Measurements from ENCODE around the gene XPR1. TPM values are rescaled to one million over a fixed set of nuclear protein-coding genes. Genes with fewer than 3 reads are reported as not detected.

XPR1 gene
- total and polyA plus RNA-seq, 2 donors (not counting 1 experiment from before 2014, with no cell fraction given), result 2.8 to 22.3 TPM

- Histone ChIP-seq H3K27ac (ENCODE audit: low read length in 2 of 2) (no peak overlapping the region), H3K9ac (ENCODE audit: low read length) (no peak overlapping the region), H3K4me2 (replicated peaks; ENCODE audit: low read depth, low read length, poor library complexity, severe bottlenecking) (no peak overlapping the region), H3K4me1 (ENCODE audit: control insufficient read depth in 2 of 2, insufficient read depth in 2 of 2, low read length in 2 of 2) (no peaks in the 10 kb centered on the region), H3K36me3 (replicated peaks in 1 of 2; ENCODE audit: control extremely low read depth in 1 of 2, control insufficient read depth in 1 of 2, extremely low read depth in 1 of 2, insufficient read depth in 2 of 2, low read length in 1 of 2) (no peaks in the 10 kb centered on the region), H2AFZ (ENCODE audit: insufficient read depth, low read depth, low read length, poor library complexity, severe bottlenecking) (no peak overlapping the region), H3K4me3 (ENCODE audit: control extremely low read depth in 1 of 5, extremely low read depth in 1 of 5, insufficient read depth in 1 of 5, low read depth in 2 of 5, low read length in 4 of 5) (no peak overlapping the region), H3K79me2 (ENCODE audit: control insufficient read depth, insufficient read depth, low read length) (no peaks in the 10 kb centered on the region), H4K20me1 (ENCODE audit: control insufficient read depth, insufficient read depth, low read length, poor library complexity, severe bottlenecking) (no peaks in the 10 kb centered on the region), H3K9me3 (ENCODE audit: control extremely low read depth in 1 of 3, control insufficient read depth in 2 of 3, insufficient read depth in 1 of 3, low read length in 2 of 3) (peaks cover 2 to 10% (median 5%) of the 10 kb centered on the region in 3 donors), H3K27me3 (replicated peaks in 1 of 4; ENCODE audit: control extremely low read depth in 1 of 4, control insufficient read depth in 3 of 4, insufficient read depth in 4 of 4, low read length in 3 of 4) (peaks cover 0 to 3% (median under 1%) of the 10 kb centered on the region in 4 experiments)
- ATAC-seq (ENCODE audit: low read depth) (no peak), DNase-seq (no peak)
- peaks cover 1% of the 10 kb centered on the region for H3K9me3 Mint-ChIP-seq (ENCODE audit: insufficient read depth)
- no peak overlapping the region for H3K4me3 Mint-ChIP-seq
- no peak overlapping the region for H3K27ac Mint-ChIP-seq
- no peak for TF ChIP-seq EZH2 (IDR thresholded peaks at IDR 0.05; ENCODE audit: borderline replicate concordance, insufficient read depth, low read depth, low read length, poor library complexity, severe bottlenecking)
- no peak for TF ChIP-seq CTCF (IDR thresholded peaks at IDR 0.05)
- H3K27me3 Mint-ChIP-seq, result peaks cover 15% of the 10 kb centered on the region
- POLR2A ChIA-PET, result no interaction called here
- 95% methylated on average over 3 of the region's 4 CpGs for WGBS (ENCODE audit: insufficient coverage)
- H3K4me1 Mint-ChIP-seq, result no peaks in the 10 kb centered on the region
- intact Hi-C loops (cut with micrococcal nuclease), result no loop called here
- CTCF ChIA-PET, result no interaction called here
Measured at GRCh38 chr1:180585994-180586359, 45.8 kb upstream of the XPR1 start.

GRCh38 chr1:180586671-180587155 lies 45.1 kb upstream of the XPR1 start:
- peaks cover 2 to 10% (median 5%) of the 10 kb centered on the region in 3 donors for H3K9me3 ChIP-seq (ENCODE audit: control extremely low read depth in 1 of 3, control insufficient read depth in 2 of 3, insufficient read depth in 1 of 3, low read length in 2 of 3)
- Mint-ChIP-seq H3K4me3 (no peak overlapping the region), H3K9me3 (ENCODE audit: insufficient read depth) (peaks cover 1% of the 10 kb centered on the region), H3K27ac (no peak overlapping the region), H3K27me3 (peaks cover 15% of the 10 kb centered on the region), H3K4me1 (no peaks in the 10 kb centered on the region)
- H3K9ac ChIP-seq (ENCODE audit: low read length), result no peak overlapping the region
- no peak for TF ChIP-seq CTCF (IDR thresholded peaks at IDR 0.05)
- TF ChIP-seq EZH2 (IDR thresholded peaks at IDR 0.05; ENCODE audit: borderline replicate concordance, insufficient read depth, low read depth, low read length, poor library complexity, severe bottlenecking), result no peak
- H3K27ac ChIP-seq (ENCODE audit: low read length in 2 of 2), result no peak overlapping the region
- H2AFZ ChIP-seq (ENCODE audit: insufficient read depth, low read depth, low read length, poor library complexity, severe bottlenecking), result no peak overlapping the region
- H3K4me2 ChIP-seq (replicated peaks; ENCODE audit: low read depth, low read length, poor library complexity, severe bottlenecking), result no peak overlapping the region
- no peak for DNase-seq
- H4K20me1 ChIP-seq (ENCODE audit: control insufficient read depth, insufficient read depth, low read length, poor library complexity, severe bottlenecking), result no peaks in the 10 kb centered on the region
- 33% methylated on average over 1 of the region's 1 CpG for WGBS (ENCODE audit: insufficient coverage)
- intact Hi-C loops (cut with micrococcal nuclease), result no loop called here
- no peaks in the 10 kb centered on the region for H3K4me1 ChIP-seq (ENCODE audit: control insufficient read depth in 2 of 2, insufficient read depth in 2 of 2, low read length in 2 of 2)
- no peaks in the 10 kb centered on the region for H3K36me3 ChIP-seq (replicated peaks in 1 of 2; ENCODE audit: control extremely low read depth in 1 of 2, control insufficient read depth in 1 of 2, extremely low read depth in 1 of 2, insufficient read depth in 2 of 2, low read length in 1 of 2)
- no peak overlapping the region for H3K4me3 ChIP-seq (ENCODE audit: control extremely low read depth in 1 of 5, extremely low read depth in 1 of 5, insufficient read depth in 1 of 5, low read depth in 2 of 5, low read length in 4 of 5)
- no peak for ATAC-seq (ENCODE audit: low read depth)
- H3K79me2 ChIP-seq (ENCODE audit: control insufficient read depth, insufficient read depth, low read length), result no peaks in the 10 kb centered on the region
- ChIA-PET CTCF (interaction anchor here (0.7 kb wide), 1 partner anchor 20 kb away, joined by 3 read pairs; no protein-coding TSS in a partner anchor), POLR2A (no interaction called here)
- peaks cover 0 to 3% (median 1%) of the 10 kb centered on the region in 4 experiments for H3K27me3 ChIP-seq (replicated peaks in 1 of 4; ENCODE audit: control extremely low read depth in 1 of 4, control insufficient read depth in 3 of 4, insufficient read depth in 4 of 4, low read length in 3 of 4)

Data from B cell (primary cell).